Panc1 (cell line): ENCODE data around the gene ARHGAP32. TPM values are rescaled to one million over a fixed set of nuclear protein-coding genes. Genes with fewer than 3 reads are reported as not detected.

ENCODE experiments used
- ATAC-seq: fragments of 200-7000 bp; cut with Tn5 transposase; 2 replicates; pipeline ENCODE4 v1.9.1; 2020; ENCODE audit warnings: mild to moderate bottlenecking, moderate library complexity
- BruUV-seq: library from RNA; stranded (reverse); fragments of 400-500 nt; replicated peaks from 2 replicates; lab custom pipeline; 2021; lab: Mats Ljungman, UMichigan
- CTCF ChIA-PET: fragments of 300-600 bp; sonication (Branson Sonifier 250); formaldehyde crosslinking; loops from one replicate; lab custom pipeline; 2022; ENCODE audit warnings: antibody characterized with exemption; lab: Charles Lee
- POLR2A ChIA-PET: fragments of 300-600 bp; sonication (Branson Sonifier 250); formaldehyde crosslinking; loops from one replicate; lab custom pipeline; 2022; ENCODE audit warnings: antibody characterized with exemption; lab: Charles Lee
- DNase-seq: peaks from one replicate; pipeline ENCODE4 v3.0.0-alpha.2; 2010; ENCODE audit warnings: low read depth, low spot score
- H3K27ac ChIP-seq: 2 replicates; pipeline ENCODE4 v1.5.1; 2011; ENCODE audit warnings: mild to moderate bottlenecking, low read length, inconsistent platforms
- H3K27me3 ChIP-seq: fragments of 200-500 bp; sonication (Bioruptor generic); 2 replicates; pipeline ENCODE4 v1.6.0; 2014; ENCODE audit warnings: low read length, inconsistent platforms; ENCODE audit not compliant: control insufficient read depth, insufficient read depth
- H3K36me3 ChIP-seq: fragments of 200-500 bp; sonication (Bioruptor generic); 2 replicates; pipeline ENCODE4 v1.5.1; 2014; ENCODE audit warnings: inconsistent platforms, mild to moderate bottlenecking, low read length, moderate library complexity; ENCODE audit not compliant: control insufficient read depth, insufficient read depth
- H3K4me1 ChIP-seq: 2 replicates; pipeline ENCODE4 v1.5.1; 2011; ENCODE audit warnings: inconsistent platforms, mild to moderate bottlenecking, low read length, moderate library complexity; ENCODE audit not compliant: control insufficient read depth, insufficient read depth
- H3K4me3 ChIP-seq, 2 experiments: 2 replicates each; pipeline ENCODE4 v1.5.1; 2011 to 2012; ENCODE audit warnings: low read depth in 2 of 2, low read length in 2 of 2, mild to moderate bottlenecking in 2 of 2, inconsistent platforms in 1 of 2, moderate library complexity in 1 of 2
- H3K9me3 ChIP-seq: fragments of 200-500 bp; sonication (Bioruptor generic); 2 replicates; pipeline ENCODE4 v1.5.1; 2014; ENCODE audit warnings: low read depth, mild to moderate bottlenecking, inconsistent platforms, low read length, moderate library complexity; ENCODE audit not compliant: control insufficient read depth, insufficient read depth
- CTCF ChIP-seq: fragments of 450-650 bp; IDR thresholded peaks from 2 replicates; pipeline ENCODE4 v1.5.1; 2017; ENCODE audit warnings: mild to moderate bottlenecking
- POLR2AphosphoS5 ChIP-seq: IDR thresholded peaks from 2 replicates; pipeline ENCODE4 v1.6.1; 2012; ENCODE audit warnings: mild to moderate bottlenecking, low read depth, low read length, moderate library complexity
- REST ChIP-seq, 2 experiments: IDR thresholded peaks; 2 replicates each; pipeline ENCODE4 v1.6.1; 2011 to 2012; ENCODE audit warnings: low read depth in 2 of 2, control low read depth in 1 of 2, low read length in 1 of 2, mild to moderate bottlenecking in 1 of 2, moderate library complexity in 1 of 2; ENCODE audit not compliant: insufficient read depth in 1 of 2
- SIN3A ChIP-seq: IDR thresholded peaks from 2 replicates; pipeline ENCODE4 v1.6.1; 2012; ENCODE audit warnings: low read depth, mild to moderate bottlenecking, low read length, moderate library complexity, borderline replicate concordance; ENCODE audit not compliant: insufficient read depth
- TCF7L2 ChIP-seq: IDR thresholded peaks from 2 replicates; pipeline ENCODE4 v1.6.1; 2011; ENCODE audit warnings: mild to moderate bottlenecking, low read depth, low read length, inconsistent platforms
- in situ Hi-C: cut with HindIII; loops from 2 replicates; pipeline ENCODE4 v1.10.0; 2016; ENCODE audit warnings: low sequenced_read_pairs, low pct_unique_long_range_greater_than_20kb
- intact Hi-C: fragments of 100-400 bp; cut with micrococcal nuclease; formaldehyde crosslinking; loops from one replicate; pipeline ENCODE4 v1.10.0; 2022; ENCODE audit not compliant: unreplicated experiment
- total RNA-seq: library from RNA; stranded (reverse); gene quantifications from one replicate; pipeline ENCODE4 v1.2.1, GENCODE V29; 2021; ENCODE audit not compliant: unreplicated experiment

The ARHGAP32 gene
- total RNA-seq, 1 experiment from 2014 or later: 44.6 TPM

- ATAC-seq (no peak), DNase-seq (no peak)
- BruUV-seq: no TSS peak
- H3K27ac ChIP-seq: no peak overlapping the region; the same call in 1 of the 2 replicates
- in situ Hi-C loops (no loop called here), intact Hi-C loops (no loop called here)
- no peaks in the 10 kb centered on the region for H3K9me3 ChIP-seq
- H3K36me3 ChIP-seq: no peaks in the 10 kb centered on the region
- H3K4me3 ChIP-seq: no peak overlapping the region
- no peaks in the 10 kb centered on the region; the same call in 1 of the 2 replicates for H3K4me1 ChIP-seq
- ChIA-PET POLR2A (no interaction called here), CTCF (interaction anchor here (0.6 kb wide), 1 partner anchor 1429 kb away, joined by 6 read pairs; no protein-coding TSS in a partner anchor)
- H3K27me3 ChIP-seq: no peaks in the 10 kb centered on the region
- no peak for TF ChIP-seq REST (IDR thresholded peaks at IDR 0.05; ENCODE audit: insufficient read depth in 1 of 2, low read depth in 2 of 2, low read length in 1 of 2)
- TF ChIP-seq CTCF: no peak
- TF ChIP-seq POLR2AphosphoS5: no peak
- TF ChIP-seq SIN3A: no peak
- TF ChIP-seq TCF7L2: peak; percentile 78
These were observed 203.7 kb downstream of the ARHGAP32 start for GRCh38 chr11:128988242-128988970.

GRCh38 chr11:128985880-128986279 is 206.2 kb downstream of the ARHGAP32 start:
- TF ChIP-seq SIN3A (no peak), POLR2AphosphoS5 (no peak), REST (IDR thresholded peaks at IDR 0.05; ENCODE audit: insufficient read depth in 1 of 2, low read depth in 2 of 2, low read length in 1 of 2) (no peak), CTCF (no peak), TCF7L2 (no peak)
- ChIA-PET CTCF (no interaction called here), POLR2A (no interaction called here)
- intact Hi-C loops (no loop called here), in situ Hi-C loops (no loop called here)
- 0 out of 2 replicates have a peak, but pooled peaks cover 4% of the 10 kb centered on the region for H3K36me3 ChIP-seq
- ATAC-seq (no peak), DNase-seq (no peak)
- no peak overlapping the region for H3K4me3 ChIP-seq
- no peaks in the 10 kb centered on the region for H3K27me3 ChIP-seq
- H3K27ac ChIP-seq: no peak overlapping the region; the same call in 1 of the 2 replicates
- no peaks in the 10 kb centered on the region for H3K9me3 ChIP-seq
- H3K4me1 ChIP-seq: no peaks in the 10 kb centered on the region; the same call in 1 of the 2 replicates
- no TSS peak for BruUV-seq
